Measurements from ENCODE around the gene JARID2.

GRCh38 chr6:15457121-15457650 is 211.3 kb downstream of the JARID2 start:
- TF ChIP-seq CTCF (IDR thresholded peaks at IDR 0.05; ENCODE audit: poor library complexity, severe bottlenecking): no peak
- no peak for TF ChIP-seq SMC3 (conservative IDR thresholded peaks at IDR 0.05; ENCODE audit: poor library complexity)
- TF ChIP-seq POLR2AphosphoS5 (IDR thresholded peaks at IDR 0.05): peak; percentile 56
- no peak for TF ChIP-seq MXI1 (conservative IDR thresholded peaks at IDR 0.05; ENCODE audit: poor library complexity, severe bottlenecking)
